NB4 (cell line): Measurements from ENCODE around the gene IP6K1.
A peak's percentile ranks its signal among the peaks of the same experiment; 100 is the strongest.

ENCODE experiments used
- CTCF ChIP-seq: IDR thresholded peaks from one replicate; pipeline ENCODE4 v1.5.1; 2012; ENCODE audit warnings: low read depth, low read length
- MYC ChIP-seq: IDR thresholded peaks from 2 replicates; pipeline ENCODE4 v1.6.1; 2011; ENCODE audit warnings: low read depth, low read length
- POLR2A ChIP-seq: IDR thresholded peaks from 2 replicates; pipeline ENCODE4 v1.6.1; 2011; ENCODE audit warnings: mild to moderate bottlenecking; ENCODE audit not compliant: insufficient read length; ENCODE audit errors: extremely low read depth
- TF ChIP-seq, protein P1 (sequence below): IDR thresholded peaks from 2 replicates; pipeline ENCODE4 v1.6.1; 2011; ENCODE audit warnings: low read depth, low read length

GRCh38 chr3:49805897-49806701 lies 19.8 kb upstream of the IP6K1 start:
- TF ChIP-seq CTCF, result no peak
- peak; percentile 54 for TF ChIP-seq POLR2A
- peak; percentile 88 for TF ChIP-seq MYC
- TF ChIP-seq, protein P1, sequence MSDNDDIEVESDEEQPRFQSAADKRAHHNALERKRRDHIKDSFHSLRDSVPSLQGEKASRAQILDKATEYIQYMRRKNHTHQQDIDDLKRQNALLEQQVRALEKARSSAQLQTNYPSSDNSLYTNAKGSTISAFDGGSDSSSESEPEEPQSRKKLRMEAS, result peak; percentile 82
